Activated CD4-positive, alpha-beta T cell treated with anti-CD3 and anti-CD28 coated beads for 1 hour (primary cell): Measurements from ENCODE around the gene SORCS3.

Experiments used
- DNase-seq: peaks from one replicate; pipeline ENCODE4 v3.0.0-alpha.2; 2020

Gene SORCS3

DNA sequence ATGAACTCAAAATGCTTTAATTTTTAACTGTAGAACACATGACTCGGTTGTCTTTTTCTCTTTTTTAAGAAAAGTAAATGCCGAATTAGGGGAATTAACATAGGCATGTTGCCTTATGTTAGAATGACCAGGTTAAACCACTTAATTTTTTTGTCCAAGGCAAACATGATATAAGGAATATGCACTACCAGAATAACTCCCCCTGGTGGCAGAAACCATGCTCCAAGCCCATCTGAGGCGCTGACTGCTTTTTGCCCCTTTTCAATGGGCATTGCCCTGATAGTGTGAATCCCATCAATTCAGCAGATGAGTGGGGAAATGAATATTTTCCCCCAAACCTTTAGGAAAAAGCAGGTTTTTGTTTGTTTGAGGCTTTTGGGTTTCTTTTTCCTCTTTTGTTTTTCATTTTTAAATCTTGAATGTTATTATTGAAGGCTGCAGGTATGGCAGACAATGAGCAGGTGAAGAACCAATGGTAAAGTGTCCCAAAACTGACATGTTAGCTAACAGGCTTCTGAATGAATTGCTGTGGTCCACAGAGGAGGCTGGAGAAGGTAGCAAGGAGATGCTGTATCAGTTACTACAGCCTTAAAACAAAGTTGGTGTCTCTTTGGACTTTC is 284.3 kb downstream of the SORCS3 start:
- no peak for DNase-seq

DNA sequence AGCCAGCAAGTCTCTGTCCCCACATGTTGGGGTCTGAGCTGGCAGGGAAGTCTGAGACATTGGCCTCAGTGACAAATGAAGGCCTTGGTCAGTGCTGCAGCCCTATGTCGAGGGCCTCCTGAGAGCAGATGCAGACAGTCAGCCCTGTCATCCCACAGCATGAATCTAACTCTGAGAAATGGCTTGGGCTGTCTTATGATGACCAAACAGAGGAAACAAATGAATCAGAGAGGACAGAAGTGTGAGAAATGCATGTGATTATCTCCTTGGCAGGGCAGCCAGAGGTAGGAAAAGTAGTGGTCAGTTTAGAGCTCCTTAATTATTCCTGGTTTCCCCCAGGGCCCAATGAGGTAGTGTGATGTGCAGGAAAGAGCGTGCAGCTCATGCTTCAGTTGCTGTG is 287.6 kb downstream of the SORCS3 start:
- no peak for DNase-seq

DNA sequence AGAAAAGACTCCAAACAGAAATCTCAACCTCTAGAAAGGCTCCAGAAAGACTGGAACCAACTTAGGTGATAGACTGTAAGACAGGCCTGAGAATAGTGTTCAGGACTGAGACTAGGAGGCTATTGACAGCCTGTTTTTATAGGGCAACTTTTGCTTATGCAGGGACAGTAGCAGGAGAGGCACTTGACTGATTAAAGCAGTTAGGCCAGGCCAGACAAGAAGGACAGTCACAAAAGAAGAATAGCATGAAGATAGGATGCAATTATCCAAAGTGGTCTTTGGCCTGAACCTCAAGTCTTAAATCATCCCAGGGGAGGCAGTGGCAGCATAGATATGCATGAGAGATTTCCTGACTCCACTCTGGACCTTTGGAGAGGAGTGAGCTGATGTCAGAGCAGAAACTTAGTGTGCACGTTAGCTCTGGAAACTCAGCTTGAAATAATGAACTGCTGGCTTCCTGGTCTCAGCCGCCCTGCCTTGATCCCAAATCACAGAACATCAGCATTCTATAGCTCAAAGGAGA is 290.6 kb downstream of the SORCS3 start:
- no peak for DNase-seq

DNA sequence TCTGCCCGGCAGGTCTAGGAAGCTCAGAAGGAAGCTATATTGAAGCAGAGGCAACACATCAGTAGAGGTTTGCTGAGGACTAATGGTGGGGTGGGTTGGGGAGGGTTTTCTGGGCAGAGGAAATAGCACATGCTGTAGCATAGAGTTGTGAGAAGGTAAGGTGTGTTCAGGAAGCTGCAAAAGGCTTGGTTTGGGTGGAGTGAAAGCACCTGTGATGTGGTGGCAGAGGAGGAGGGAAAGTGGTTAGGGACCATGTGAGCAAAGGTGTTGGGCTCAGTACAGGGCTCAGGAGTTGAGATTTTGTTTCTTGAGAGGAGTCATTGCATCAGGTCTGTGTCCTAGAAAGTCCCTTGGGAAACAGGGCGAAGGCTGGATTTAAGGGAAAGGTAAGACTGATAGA is 294.6 kb downstream of the SORCS3 start:
- no peak for DNase-seq

DNA sequence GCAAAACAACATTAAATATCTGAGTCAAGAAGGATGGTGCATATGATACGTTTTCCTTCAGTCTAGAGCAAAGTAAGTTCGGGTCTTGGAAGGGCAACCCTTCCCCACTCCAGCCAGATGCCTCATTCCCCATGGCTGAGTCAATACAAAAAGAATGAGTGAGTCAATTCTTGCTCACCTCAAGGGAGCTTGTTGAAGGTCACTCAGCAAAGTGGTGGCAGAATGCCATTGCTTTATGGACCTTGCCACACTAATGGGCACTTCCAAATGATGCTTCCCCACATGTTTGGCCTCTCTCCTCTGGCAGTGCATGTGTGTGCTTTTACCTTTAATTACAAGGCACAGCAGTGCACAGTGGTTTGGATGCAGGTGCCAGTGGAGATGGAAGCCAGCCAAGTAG is 296.5 kb downstream of the SORCS3 start:
- no peak for DNase-seq

DNA sequence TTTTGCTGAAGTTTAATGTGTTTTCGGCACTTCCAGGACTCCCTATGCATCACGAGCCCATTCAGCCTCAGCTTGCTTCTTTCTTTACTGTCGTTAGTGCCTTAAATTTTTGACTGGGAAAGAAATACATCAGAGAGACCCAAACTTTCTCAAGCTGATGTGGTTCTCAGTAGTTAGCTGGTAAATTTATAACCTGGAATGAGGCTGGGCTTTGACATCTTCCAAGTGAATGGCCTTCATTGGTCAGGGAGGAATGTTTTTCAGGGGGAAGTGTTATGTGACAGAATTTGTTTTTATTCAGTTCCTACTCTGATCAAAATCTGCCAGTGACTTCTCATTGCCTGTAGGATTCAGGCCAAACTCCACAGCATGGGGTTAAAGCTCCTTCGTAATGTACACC is 296.9 kb downstream of the SORCS3 start:
- no peak for DNase-seq

DNA sequence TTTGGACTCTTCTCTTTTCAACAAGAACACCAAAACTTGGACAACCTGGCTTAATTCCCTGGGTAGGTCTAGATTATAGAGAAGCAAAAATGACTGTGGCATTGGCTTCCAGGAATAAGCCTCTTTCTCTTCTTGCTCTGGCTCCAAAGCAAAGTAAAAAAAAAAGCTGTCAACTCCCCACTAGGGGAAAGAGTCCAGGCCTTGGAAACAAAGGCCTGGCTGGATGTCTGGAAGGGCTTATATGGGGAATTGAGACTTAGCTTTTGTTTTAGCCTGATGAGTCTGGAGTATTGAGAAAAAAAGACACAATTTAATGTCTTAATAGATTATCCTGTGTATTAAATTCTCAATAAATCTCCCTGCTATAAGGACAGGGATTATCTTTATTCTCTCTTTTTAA is 300.6 kb downstream of the SORCS3 start:
- DNase-seq: no peak

DNA sequence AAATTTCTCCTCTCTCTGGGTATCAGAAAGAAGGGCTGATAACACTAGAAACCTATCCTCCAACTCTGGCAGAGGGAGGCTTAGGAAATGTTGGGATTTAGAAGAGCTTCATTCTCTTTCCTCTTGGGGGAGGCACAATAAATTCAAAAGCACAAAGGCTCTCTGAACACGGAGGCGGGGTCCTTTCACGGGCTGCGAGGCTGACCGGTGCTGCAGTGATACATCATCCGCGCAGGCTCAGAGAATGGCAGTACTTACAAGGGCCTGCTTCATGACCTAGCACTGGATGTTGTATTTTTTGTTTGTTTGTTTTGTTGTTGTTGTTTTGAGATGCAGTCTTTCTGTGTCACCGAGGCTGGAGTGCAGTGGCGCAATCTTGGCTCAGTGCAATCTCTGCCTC is 306.2 kb downstream of the SORCS3 start:
- no peak for DNase-seq

DNA sequence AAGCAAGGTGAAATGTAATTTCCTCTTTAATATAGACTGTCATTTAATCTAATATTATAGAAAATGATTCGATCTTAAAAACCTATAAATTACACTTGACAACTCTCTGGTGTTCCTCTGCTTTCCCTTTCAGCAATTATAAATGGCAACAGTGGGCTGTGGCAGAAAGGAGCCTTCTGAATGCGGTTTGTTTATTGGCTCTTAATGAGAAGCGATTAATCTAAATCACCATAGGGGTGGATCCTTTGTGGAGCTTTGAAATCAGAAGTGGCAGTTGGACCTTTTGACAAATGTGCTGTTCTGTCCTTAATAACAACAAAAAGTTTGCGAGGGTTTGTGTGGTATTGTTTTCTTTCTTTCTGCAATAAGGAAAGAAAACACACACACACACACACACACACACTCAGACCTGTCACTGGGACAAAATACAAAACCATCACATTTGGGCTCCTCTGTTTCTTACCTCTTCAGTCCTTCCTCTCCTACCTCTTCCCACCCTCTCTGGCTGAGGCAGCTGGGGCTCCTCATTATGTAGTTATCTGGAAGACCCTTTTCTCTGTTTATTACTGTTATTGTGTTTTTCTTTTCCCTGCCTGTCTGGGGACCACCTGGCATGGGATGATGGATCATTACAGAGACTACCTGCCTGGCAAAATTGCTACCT is 316.2 kb downstream of the SORCS3 start:
- no peak for DNase-seq

DNA sequence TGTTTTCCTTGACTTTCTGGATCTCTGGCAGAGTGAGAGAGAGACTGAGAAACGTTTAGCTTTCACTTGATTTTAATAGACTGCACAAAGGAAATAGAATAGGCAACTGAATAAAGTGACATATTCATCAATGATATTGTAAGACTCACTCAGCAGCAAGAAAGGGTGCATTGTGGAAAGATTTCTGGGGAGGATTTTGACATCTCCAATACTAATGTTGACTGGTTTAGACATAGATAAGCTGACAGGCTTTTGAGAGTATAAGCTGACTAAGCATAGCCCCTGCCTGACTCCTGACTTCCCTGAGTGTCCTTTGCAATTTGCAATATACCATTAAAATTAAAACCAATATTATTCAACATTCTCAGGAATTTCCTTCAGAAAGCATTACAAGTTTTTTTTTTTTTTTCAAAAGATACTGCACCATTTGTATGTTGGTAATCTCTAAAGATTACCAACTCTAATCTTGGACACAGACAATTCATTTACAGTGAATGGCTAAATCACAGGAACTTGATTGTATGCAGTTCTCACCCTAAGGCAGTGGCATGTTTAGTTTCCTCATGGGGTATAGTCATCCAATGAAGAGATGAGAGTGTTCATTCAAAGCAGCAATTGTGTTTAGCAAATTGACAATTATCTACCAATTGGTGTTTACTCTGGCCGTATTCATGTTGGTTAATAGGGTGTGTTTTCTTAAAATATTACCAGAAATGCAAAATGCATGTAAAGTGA is 325.6 kb downstream of the SORCS3 start:
- DNase-seq: no peak

DNA sequence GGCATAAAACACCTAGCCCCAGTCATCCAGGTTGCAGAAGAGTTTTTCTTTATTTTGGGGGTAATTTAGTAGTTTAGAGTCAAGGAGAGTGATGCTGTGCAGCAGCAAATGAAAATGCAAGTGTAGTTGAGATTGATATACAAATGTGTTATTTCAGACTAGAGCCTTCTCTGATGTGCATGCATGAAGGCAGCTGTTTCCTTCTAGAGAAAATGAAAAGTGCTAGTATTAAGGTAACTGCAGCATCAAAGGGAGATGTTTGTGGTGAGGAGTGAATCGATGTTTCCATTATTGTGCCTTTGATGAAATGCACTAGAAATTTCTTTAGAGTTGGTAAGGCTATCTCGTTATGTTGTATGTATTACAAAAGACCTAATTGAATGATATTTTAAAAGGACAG is 339.3 kb downstream of the SORCS3 start:
- no peak for DNase-seq

DNA sequence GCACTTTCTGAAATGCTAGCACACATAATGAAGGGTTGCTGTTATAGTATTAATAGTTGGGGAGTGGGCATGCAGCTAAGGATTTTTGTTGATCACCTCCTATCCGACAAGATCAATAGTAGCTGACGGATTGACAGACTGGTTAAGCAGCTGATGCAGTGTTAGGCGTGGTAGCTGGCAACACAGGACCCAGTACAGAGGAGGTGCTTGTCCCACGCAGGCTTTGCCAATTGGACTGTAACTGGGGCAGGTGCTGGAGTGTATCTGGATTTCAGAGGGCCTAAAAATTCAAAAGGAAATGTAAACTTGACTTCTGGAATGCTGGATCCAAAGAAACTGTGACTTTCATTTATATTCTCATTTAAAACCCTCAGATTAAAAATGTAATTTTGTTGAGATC is 340.9 kb downstream of the SORCS3 start:
- no peak for DNase-seq

DNA sequence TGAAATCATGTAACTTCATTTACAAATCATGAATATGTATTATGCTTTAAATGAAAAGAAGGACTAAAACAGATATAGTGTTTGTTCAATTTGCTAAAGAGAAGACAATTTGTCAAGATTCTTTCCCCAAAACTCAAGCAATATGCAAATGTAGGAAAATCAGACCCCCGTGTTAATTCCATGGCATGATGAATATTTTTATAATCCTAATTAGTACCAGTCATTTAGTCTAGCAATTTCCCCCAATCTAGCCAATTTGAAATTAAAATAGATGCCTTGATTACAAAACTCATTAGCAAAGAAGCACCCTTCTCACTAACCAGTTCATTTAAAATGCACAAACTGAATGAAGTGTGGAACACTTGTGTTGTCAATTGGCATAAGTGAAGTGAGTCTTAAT is 347.6 kb downstream of the SORCS3 start:
- DNase-seq: no peak

DNA sequence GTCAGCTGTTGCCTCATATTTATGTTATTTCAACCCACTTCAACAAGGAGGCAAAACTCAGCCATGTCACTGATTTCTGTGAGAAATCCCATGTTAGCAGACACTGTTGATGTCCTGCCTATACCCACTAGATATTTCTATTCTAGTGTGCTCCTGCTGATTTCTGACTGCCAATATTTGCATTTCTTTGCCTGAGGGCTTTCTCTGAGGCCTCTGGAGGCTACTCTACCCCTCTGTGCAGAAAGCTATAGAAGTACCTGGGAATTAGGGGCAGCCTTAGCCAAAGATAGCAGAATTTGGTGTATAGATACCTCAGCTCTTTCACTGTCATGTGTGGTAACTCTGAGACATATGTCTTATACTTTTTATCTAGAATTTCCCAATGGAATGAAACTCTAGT is 348.8 kb downstream of the SORCS3 start:
- DNase-seq: no peak

DNA sequence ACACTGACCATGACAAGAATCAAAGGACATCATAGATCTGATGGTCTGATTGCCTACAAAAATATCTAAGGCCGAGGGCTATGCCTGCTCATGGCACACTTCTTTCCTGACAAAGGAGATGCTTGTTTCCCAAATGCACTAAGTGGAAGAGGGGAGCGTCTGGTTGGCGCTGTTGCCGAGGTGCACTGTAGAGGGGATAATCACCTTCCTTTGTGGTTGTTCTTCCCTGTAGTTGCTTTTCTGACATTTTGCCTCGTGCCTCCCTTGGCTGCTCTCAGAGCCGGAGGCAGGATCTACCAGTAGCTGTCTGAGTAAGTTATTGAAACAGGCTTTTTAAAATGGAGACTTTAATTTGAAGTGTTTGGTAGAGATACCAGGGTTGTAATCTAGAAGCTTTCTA is 352.0 kb downstream of the SORCS3 start:
- no peak for DNase-seq

DNA sequence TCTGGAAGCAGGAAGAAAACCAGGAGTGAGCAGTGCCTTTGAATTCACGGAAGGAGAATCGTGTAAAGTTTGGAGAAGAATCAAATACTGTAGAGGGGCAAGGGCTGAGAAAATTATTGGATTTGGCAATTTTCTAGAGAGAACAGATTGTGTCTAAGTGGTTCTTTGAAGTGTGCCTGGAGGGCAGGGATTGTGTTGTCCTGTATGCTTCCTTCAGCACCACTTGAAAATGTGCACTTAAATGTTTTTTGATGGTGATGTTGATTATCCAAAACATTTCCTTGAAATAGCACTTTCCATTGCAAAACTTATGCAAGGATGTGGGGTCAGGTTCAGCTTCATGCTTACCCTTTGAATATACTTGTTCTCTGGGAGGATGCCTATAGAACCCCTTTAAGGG is 360.2 kb downstream of the SORCS3 start:
- no peak for DNase-seq

DNA sequence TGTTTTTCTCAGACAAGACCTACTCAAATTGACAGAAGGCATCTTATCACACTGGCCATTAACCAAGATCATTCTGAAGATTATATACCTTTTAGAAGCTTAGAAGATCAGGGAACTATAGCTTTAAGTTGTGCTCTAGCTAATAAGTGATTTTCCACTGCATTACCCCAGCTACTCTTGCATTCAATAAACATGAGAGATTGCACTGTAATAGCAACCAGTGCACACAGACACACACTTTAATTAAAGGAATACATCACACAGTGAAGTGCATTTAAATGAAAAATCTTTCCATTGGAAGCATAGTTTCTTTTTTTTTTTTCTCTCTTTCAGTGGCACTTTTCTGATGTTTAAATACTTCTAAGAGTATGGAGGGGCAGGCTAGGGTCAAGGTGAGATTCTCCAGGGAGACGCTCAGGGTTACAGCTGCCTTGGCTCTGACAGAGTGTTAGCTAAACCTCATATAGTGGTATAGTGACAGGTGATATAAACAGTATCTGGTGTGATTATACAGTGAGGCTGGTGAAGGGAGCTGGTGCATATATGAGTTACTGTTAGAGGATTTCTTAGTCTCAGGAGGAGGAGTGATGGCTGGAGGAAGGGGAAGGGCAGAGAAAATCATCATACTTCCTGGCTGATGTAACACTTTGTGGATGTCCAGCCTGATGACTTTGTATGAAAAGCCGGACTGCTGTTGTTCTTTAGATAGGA is 369.5 kb downstream of the SORCS3 start:
- no peak for DNase-seq

DNA sequence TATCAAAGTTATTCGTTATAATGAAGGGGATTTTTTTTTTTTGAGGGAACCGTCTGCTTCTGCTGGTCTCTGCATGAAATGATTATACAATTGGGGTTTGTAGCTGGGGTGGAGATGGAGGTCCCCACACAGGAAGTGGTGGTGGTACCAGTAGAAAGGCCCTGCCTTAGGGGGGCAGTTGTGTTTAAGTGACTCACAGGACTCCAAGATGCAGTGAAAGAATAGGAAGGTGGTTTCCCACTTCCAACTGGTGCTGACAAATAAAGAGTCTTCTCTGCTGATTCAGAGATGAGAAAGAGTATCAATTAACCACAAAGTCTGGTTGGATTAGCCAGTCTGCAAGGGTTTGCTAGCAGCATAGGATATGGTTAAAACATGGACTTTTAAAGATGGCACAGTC is 376.0 kb downstream of the SORCS3 start:
- DNase-seq: no peak

DNA sequence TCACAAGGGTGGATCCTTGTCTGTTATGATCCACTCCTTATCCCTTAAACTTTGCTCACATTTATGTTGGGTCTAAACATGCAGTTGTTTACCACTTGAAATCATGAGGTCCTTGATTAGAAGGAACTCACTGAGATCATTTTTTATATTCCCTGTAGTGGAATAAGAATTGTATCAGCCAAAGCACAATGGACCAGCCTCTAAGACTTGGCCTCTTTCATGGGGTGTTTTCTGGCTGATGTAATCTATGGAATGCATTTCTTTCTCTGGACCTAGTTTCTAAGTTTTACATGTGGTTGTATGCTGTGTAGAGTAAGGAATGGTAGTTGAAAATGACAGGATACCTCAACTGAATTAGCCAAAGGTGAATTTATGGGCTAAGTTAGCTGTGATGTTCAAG is 376.6 kb downstream of the SORCS3 start:
- no peak for DNase-seq

DNA sequence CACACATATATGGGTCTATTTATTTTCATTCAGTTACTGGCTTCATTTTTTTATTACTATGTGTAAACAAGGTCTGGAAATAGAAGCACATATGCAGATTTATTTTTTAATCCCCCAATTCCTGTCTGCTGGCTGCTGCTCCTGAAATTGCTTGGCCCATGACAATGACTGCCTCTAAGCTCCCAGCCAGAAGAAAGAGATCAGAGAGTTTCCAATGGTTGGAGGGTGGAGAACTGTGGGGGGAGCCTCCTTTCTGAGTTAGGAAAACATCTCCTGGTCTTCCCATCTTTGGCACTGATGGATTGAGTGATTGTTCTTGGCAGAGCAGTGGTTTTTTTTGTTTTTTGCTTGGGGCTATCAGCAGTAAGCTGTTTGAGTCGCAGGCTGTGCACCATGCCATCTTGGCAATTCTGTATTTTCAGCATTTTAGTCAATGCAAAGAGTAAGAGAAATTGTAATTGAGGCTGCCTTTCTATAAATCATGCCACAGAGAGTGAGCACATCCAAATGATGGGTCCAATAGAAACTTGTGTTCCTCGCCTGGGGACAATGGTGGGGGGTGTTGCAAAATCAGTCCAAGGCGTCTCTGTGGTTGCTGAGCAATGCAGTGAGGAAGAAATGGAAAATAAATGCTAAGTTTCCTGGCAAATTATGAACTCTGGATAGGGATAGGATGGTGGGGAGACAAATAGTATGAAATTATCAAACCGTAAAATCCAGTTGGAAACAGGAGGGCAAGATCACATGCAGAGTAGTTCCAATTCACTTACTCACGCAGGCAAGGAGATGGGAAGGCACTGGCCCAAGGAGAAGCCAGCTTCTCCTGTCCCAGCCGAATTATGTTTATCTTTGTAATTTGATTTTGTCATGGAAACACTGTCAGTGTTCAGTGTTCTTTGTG is 382.4 kb downstream of the SORCS3 start:
- DNase-seq: no peak

DNA sequence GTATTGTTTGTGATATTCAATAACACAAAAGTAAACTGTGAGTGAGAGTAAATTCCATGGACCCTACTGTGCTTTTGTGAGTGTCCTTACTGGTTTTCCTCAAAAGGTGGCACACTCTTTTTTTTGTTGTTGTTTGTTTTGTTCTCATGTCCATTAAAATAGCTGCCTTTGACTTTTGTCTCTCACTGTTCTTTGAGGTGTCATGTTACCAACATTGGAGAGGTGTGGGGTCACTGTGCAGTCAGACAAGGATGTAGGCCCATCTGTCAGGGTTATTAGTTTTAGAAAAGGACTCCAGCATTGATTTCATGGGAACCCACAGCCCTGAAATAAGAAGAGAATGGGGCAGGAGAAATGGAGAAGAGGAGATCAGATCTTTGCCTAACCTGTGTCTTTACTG is 383.1 kb downstream of the SORCS3 start:
- DNase-seq: no peak

DNA sequence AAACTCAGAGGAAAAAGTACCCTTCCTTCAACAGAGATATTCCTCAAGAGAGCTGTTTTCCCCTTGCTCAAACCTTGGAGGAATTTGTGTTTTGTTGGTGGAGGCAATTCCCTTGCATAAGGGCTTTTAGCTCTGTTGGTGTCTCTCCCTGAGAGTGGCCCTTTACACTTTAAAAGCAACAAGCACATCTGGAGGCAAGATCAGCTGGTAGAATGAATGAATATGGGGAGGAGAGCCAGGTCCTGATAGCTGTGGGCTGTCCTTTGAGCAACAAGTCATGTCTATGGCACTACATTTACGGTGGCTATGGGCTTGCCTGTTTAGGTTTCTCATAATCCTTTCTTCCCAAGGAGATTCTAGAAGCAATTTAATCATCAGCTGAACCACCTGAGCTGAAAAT is 384.0 kb downstream of the SORCS3 start:
- DNase-seq: no peak

DNA sequence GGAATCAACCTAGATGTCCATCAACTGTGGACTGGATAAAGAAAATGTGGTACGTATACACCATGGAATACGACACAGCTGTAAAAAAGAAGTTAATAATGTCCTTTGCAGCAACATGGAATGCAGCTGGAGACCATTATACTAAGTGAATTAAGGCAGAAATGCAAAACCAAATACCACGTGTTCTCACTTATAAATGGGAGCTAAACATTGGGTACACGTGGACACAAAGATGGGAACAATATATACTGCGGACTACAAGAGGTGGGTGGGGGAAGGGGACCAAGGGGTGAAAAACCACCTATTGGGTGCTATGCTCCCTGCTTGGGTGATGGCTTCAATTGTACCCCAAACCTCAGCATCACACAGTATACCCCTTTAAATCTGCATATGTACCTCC is 385.5 kb downstream of the SORCS3 start:
- no peak for DNase-seq
